DOHH2 (cell line): Measurements from ENCODE around the gene PHLPP2.
"Not testable (repeated sequence)": the region's sequence is repeated elsewhere in the genome, so short reads cannot be mapped to it uniquely, and the experiment has no call there.

ENCODE experiments used
- H3F3A ChIP-seq: fragments of 200-600 bp; sonication (generic), shearing (Covaris generic); 2 replicates; pipeline ENCODE4 v1.6.0; 2016; ENCODE audit warnings: antibody characterized with exemption, mild to moderate bottlenecking; ENCODE audit not compliant: control insufficient read depth, insufficient read depth
- H3K27ac ChIP-seq: fragments of 200-600 bp; sonication (generic); 2 replicates; pipeline ENCODE4 v1.5.1; 2014; ENCODE audit warnings: low read depth, mild to moderate bottlenecking, low read length, moderate library complexity
- H3K27me3 ChIP-seq: fragments of 200-600 bp; sonication (generic); 2 replicates; pipeline ENCODE4 v1.6.1; 2014; ENCODE audit warnings: mild to moderate bottlenecking, low read length, mixed read lengths; ENCODE audit not compliant: control insufficient read depth
- H3K36me3 ChIP-seq: fragments of 200-600 bp; sonication (generic); 2 replicates; pipeline ENCODE4 v1.6.1; 2014; ENCODE audit warnings: mild to moderate bottlenecking, low read length, moderate library complexity, mixed read lengths; ENCODE audit not compliant: control insufficient read depth
- H3K4me1 ChIP-seq: fragments of 200-600 bp; sonication (generic); 2 replicates; pipeline ENCODE4 v1.6.1; 2014; ENCODE audit warnings: mild to moderate bottlenecking, low read length, mixed read lengths; ENCODE audit not compliant: control insufficient read depth
- H3K4me2 ChIP-seq: fragments of 200-600 bp; sonication (generic); 2 replicates; pipeline ENCODE4 v1.6.0; 2014; ENCODE audit warnings: mild to moderate bottlenecking, low read length, moderate library complexity
- H3K4me3 ChIP-seq: fragments of 200-600 bp; sonication (generic); 2 replicates; pipeline ENCODE4 v1.5.1; 2014; ENCODE audit warnings: mild to moderate bottlenecking, low read length, mixed read lengths
- H3K79me2 ChIP-seq: fragments of 200-600 bp; sonication (generic); 2 replicates; pipeline ENCODE4 v1.6.1; 2014; ENCODE audit warnings: mild to moderate bottlenecking, low read length, mixed read lengths; ENCODE audit not compliant: control insufficient read depth
- H3K9me2 ChIP-seq: fragments of 200-600 bp; sonication (generic); replicated peaks from 2 replicates; pipeline ENCODE4 v1.6.1; 2014; ENCODE audit warnings: mild to moderate bottlenecking, low read length, mixed read lengths; ENCODE audit not compliant: control insufficient read depth
- H3K9me3 ChIP-seq: fragments of 200-600 bp; sonication (generic); 2 replicates; pipeline ENCODE4 v1.6.1; 2014; ENCODE audit warnings: antibody characterized with exemption, low read length, mixed read lengths; ENCODE audit not compliant: control insufficient read depth, insufficient read depth
- H4K20me1 ChIP-seq: fragments of 200-600 bp; sonication (generic); 2 replicates; pipeline ENCODE4 v1.6.0; 2014; ENCODE audit warnings: low read depth, mild to moderate bottlenecking, antibody characterized with exemption, low read length, moderate library complexity; ENCODE audit not compliant: control insufficient read depth, insufficient read depth
- EZH2phosphoT487 ChIP-seq: fragments of 200-600 bp; sonication (generic); IDR thresholded peaks from 2 replicates; pipeline ENCODE4 v1.6.1; 2017; ENCODE audit warnings: borderline replicate concordance, mild to moderate bottlenecking, antibody characterized with exemption, low read length, moderate library complexity, mixed read lengths
- TF ChIP-seq, protein P1 (sequence below): fragments of 200-600 bp; sonication (generic); IDR thresholded peaks from one replicate; pipeline ENCODE4 v1.5.1; 2014; ENCODE audit warnings: antibody characterized with exemption, mild to moderate bottlenecking, low read depth, low read length; ENCODE audit not compliant: poor library complexity, severe bottlenecking

Gene PHLPP2

GRCh38 chr16:71693164-71693563, 31.3 kb downstream of the PHLPP2 start:
- no peaks in the 10 kb centered on the region for H4K20me1 ChIP-seq
- H3K9me2 ChIP-seq: no peaks in the 10 kb centered on the region
- no peaks in the 10 kb centered on the region for H3F3A ChIP-seq
- H3K4me3 ChIP-seq: no peak overlapping the region
- H3K36me3 ChIP-seq: peaks cover 6% of the 10 kb centered on the region; the same call in 1 of the 2 replicates
- no peak overlapping the region for H3K27ac ChIP-seq
- H3K27me3 ChIP-seq: no peaks in the 10 kb centered on the region
- H3K4me2 ChIP-seq: no peak overlapping the region
- H3K4me1 ChIP-seq: no peaks in the 10 kb centered on the region
- TF ChIP-seq, protein P1, sequence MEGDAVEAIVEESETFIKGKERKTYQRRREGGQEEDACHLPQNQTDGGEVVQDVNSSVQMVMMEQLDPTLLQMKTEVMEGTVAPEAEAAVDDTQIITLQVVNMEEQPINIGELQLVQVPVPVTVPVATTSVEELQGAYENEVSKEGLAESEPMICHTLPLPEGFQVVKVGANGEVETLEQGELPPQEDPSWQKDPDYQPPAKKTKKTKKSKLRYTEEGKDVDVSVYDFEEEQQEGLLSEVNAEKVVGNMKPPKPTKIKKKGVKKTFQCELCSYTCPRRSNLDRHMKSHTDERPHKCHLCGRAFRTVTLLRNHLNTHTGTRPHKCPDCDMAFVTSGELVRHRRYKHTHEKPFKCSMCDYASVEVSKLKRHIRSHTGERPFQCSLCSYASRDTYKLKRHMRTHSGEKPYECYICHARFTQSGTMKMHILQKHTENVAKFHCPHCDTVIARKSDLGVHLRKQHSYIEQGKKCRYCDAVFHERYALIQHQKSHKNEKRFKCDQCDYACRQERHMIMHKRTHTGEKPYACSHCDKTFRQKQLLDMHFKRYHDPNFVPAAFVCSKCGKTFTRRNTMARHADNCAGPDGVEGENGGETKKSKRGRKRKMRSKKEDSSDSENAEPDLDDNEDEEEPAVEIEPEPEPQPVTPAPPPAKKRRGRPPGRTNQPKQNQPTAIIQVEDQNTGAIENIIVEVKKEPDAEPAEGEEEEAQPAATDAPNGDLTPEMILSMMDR: no peak
- TF ChIP-seq EZH2phosphoT487: no peak
- H3K9me3 ChIP-seq: no peaks in the 10 kb centered on the region
- H3K79me2 ChIP-seq: no peaks in the 10 kb centered on the region

- no peaks in the 10 kb centered on the region for H3K4me1 ChIP-seq
- H3K4me3 ChIP-seq: no peak overlapping the region
- H4K20me1 ChIP-seq: no peaks in the 10 kb centered on the region
- H3K4me2 ChIP-seq: no peak overlapping the region
- H3K36me3 ChIP-seq: peaks cover 9% of the 10 kb centered on the region; the same call in 1 of the 2 replicates
- H3F3A ChIP-seq: no peaks in the 10 kb centered on the region; the same call in 1 of the 2 replicates
- no peak for TF ChIP-seq EZH2phosphoT487
- TF ChIP-seq, protein P1: no peak
- no peaks in the 10 kb centered on the region for H3K9me2 ChIP-seq
- no peaks in the 10 kb centered on the region for H3K27me3 ChIP-seq
- no peaks in the 10 kb centered on the region for H3K79me2 ChIP-seq
- H3K9me3 ChIP-seq: no peaks in the 10 kb centered on the region
- H3K27ac ChIP-seq: no peak overlapping the region
Observed at GRCh38 chr16:71689901-71690300, 34.6 kb downstream of the PHLPP2 start.

GRCh38 chr16:71687861-71688260, 36.6 kb downstream of the PHLPP2 start:
- no peaks in the 10 kb centered on the region for H3K79me2 ChIP-seq
- no peaks in the 10 kb centered on the region for H3K9me2 ChIP-seq
- no peaks in the 10 kb centered on the region for H3K9me3 ChIP-seq
- H3K27ac ChIP-seq: no peak overlapping the region
- H3K4me3 ChIP-seq: no peak overlapping the region
- H3K4me1 ChIP-seq: no peaks in the 10 kb centered on the region
- no peak for TF ChIP-seq EZH2phosphoT487
- TF ChIP-seq, protein P1: no peak
- peaks cover 9% of the 10 kb centered on the region; the same call in 1 of the 2 replicates for H3K36me3 ChIP-seq
- H3K27me3 ChIP-seq: no peaks in the 10 kb centered on the region
- no peak overlapping the region for H3K4me2 ChIP-seq
- no peaks in the 10 kb centered on the region; the same call in 1 of the 2 replicates for H3F3A ChIP-seq
- H4K20me1 ChIP-seq: no peaks in the 10 kb centered on the region

- not testable (repeated sequence) for H3K27ac ChIP-seq, H3K4me1 ChIP-seq, H3K36me3 ChIP-seq, H3K27me3 ChIP-seq, H3F3A ChIP-seq, H4K20me1 ChIP-seq, H3K9me2 ChIP-seq, H3K4me2 ChIP-seq, H3K79me2 ChIP-seq, H3K9me3 ChIP-seq, H3K4me3 ChIP-seq
Observed at GRCh38 chr16:71684280-71684679, 40.2 kb downstream of the PHLPP2 start.
